SHP77 (cell line): ENCODE results near the gene RGS1.
A peak's percentile ranks its signal among the peaks of the same experiment; 100 is the strongest.

ENCODE experiments used
- DNase-seq, 2 experiments: peaks; one replicate each; lab custom pipeline; 2025; lab: John Stamatoyannopoulos, UW

The RGS1 gene

DNA sequence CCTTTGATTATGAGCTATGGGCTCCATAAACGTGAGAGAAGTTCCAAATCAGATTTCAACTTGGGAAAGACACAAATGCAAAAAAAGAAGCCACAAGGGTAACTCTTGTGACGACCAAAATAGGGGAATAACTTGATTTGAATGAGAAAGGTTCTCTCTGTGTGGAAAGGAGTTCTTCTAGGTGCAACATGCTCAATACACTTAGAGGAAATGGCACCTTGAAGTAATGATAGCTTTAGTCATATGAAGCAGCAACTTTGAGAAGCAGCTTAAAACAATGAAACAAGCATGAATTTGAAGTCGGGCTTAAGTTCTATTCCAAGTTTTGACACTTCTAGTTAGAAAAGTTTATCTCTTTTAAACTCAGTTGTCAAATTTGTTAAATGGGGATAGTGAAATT lies 21.8 kb upstream of the RGS1 start:
- DNase-seq, result no peak

DNA sequence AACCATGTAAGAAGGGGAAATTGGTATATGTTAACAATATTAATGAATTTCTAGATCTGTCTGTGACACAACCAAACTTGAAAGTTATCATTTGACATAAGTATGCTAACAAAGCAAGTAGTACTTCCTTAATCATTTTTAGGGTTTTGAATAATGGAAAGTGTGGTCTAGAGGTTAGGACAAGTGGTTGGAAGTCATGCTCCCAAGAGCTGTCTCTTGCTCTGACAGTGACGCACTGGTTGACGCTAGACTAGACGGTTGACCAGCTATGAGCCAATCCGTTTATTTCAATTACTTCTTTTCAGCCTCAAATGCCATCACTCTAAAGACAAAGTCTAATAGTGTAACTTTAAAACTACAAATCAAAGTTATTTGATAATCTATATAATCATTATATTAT lies 20.7 kb upstream of the RGS1 start:
- no peak for DNase-seq

DNA sequence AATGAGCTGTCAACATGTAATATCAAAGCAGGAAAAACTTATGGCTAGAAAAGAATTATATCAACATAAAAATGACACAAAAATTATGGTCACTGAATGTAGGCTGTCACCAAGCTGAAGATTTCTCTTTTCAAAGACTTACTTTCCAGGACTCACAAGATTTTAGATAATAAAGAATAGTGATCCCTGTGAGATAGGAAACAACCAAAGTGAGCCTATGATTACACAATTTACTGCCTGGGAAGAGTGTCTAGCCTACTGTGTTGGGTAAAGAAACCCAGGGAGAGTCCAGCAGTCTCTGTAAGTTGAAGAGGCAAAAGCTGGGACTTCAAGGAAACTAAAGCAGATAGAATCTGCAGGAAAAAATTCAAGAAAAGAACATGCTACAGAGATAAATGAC lies 20.2 kb upstream of the RGS1 start:
- DNase-seq, result no peak

DNA sequence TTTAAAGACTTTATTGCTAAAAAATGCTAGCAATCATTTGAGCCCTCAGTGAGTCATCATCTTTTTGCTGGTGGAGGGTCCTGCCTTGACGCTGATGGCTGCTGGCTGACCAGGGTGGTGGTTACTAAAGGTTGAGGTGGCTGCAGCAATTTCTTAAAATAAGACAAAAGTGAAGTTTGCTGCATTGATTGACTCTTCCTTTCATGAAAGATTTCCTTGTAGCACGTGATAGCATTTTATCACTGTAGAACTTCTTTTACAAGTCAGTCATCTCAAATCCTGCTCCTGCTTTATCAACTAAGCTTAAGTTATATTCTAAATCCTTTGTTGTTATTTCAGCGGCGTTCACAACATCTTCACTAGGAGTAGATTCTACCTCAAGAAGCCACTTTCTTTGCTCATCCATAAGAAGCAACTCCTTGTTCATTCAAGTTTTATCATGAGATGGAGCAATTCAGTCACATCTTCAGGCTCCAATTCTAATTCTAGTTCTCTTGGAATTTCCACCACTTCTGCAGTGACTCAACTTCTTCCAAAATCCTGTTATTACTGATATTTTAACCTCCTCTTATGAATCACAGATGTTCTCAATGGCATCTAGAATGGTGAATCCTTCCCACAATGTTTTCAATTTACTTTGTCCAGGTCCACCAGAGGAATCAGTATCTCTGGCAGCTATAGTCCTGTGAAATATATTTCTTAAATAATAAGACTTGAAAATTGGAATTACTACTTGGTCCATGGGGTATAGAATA lies 17.6 kb upstream of the RGS1 start:
- DNase-seq, result no peak

DNA sequence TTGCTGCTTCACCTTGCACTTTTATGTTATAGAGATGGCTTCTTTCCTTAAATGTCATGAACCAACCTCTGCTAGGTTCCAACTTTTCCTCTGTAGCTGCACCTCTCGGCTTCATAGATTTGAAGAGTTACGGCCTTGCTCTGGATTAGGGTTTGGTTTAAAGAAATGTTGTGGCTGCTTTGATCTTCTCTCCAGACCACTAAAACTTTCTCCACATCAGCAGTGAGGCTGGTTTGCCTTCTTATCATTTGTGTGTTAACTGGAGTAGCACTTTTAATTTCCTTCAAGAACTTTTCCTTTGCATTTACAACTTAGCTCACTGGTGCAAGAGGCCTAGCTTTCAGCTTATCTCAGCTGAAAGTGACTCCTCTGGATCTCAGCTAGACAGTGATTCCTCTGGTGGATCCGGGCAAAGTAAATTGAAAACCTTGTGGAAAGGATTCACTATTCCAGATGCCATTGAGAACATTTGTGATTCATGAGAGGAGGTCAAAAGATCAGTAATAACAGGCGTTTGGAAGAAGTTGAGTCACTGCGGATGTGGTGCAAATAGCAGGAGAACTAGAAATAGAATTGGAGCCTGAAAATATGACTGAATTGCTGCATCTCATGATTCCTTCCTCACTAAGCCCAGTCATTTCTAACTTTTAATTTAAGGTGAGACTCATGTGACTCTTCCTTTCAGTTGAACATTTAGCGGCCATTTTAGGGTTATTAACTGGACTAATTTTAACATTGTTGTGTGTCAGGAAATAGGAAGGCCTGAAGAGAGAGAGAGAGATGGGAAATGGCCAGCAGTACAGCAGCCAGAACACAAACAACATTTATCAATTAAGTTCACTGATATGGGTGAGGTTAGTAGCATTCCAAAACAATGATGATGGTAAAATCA lies 16.2 kb upstream of the RGS1 start:
- no peak for DNase-seq

DNA sequence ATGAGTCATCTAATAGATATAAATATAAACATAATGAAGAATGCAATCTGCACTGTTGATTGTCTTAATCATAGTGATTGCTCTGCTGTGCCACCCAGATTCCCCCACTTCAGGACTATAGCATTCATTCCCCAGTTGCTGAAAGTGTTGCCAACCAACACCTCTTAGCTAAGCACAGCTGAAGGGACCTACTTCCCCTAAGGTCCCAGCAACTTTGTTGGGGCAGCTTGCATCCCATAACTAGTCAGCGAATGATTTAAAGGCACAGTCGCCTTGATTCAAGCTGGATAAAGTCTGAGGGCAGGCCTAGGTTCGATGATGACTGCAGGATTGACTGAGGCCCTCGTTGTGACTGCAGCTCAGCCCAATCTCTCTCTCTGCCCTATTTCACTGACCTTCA lies 14.3 kb upstream of the RGS1 start:
- no peak for DNase-seq

- DNase-seq, result no peak
Measured at GRCh38 chr1:192563129-192563528, 12.4 kb upstream of the RGS1 start.

DNA sequence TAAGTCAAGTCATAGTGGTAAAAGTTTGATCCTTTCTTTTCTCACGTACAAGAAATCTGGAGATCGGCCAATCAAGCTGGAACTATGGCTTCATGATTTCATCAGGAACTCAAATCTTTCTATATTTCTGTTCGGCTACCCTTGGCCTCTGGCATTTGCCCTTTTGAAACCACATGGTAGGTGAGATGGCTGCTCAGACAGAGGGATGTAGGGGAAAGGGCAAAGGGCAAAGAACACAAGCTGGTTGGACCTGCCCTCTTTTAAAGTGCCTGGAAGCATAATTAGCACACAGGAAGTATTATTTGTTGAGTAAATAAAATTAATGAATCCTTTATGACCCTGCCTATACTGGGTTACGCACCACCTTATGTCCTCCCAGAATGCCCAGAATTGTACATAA lies 11.5 kb upstream of the RGS1 start:
- DNase-seq, result no peak

DNA sequence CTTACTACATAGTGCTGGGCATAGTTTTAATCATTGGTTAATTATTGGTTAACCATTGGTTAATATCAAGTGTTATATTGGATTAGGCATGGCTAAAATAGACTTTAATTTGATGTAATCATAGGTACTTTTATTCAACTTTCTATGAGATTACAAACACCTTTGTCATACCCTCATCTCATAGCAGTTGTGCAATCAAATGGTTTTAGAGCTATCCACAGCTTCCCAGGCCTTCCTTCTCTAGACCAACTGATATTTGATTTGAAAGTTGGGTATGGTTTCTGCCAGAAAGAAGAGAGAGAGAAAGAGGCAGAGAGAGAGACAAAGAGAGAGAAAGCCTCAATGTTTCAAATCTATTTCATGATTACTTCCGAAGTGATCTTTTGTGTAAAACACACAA lies 9.6 kb upstream of the RGS1 start:
- no peak for DNase-seq

DNA sequence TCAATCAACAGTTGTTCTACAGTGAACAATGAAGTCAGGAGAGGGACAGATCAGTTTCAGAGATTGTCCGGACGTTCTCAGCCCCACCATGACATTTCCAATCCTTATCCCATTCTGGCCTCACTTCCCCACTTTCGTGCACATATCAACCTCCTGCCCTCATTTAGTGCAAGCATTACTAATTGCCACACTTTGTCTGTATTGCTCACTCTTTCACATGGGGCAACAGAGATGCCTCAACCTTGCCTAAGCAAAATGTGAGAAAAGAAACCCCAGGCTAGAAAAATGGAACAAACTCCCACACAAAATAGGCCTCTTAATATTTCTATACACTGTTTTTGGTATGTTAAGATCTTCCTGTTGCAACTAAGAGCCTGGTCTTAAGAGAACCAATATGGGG lies 8.9 kb upstream of the RGS1 start:
- no peak for DNase-seq

GRCh38 chr1:192568063-192568462 lies 7.5 kb upstream of the RGS1 start:
- DNase-seq, result no peak

- DNase-seq, result no peak
Measured at GRCh38 chr1:192571668-192572067, 3.9 kb upstream of the RGS1 start.

- peak; percentile 53 to 55 for DNase-seq
Measured at GRCh38 chr1:192573499-192573898, 2.1 kb upstream of the RGS1 start.

DNA sequence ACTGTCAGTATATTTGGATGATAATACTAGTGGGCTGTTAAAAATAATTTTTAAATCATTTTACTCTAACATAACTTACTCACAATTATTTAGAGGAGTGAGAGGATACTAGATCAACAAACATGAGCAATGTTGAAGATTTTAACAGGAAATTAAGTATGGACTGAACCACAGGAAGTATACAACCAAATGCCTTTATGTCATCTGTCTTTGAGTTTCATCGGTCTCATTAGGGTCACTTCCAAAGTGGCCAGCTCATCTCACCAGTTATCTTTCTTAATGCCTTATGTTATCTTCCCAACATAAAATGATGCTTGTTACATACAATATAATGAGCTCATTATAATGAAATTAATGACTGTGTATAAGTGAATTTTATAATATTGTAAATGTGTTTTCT lies 1.5 kb upstream of the RGS1 start:
- DNase-seq, result no peak

DNA sequence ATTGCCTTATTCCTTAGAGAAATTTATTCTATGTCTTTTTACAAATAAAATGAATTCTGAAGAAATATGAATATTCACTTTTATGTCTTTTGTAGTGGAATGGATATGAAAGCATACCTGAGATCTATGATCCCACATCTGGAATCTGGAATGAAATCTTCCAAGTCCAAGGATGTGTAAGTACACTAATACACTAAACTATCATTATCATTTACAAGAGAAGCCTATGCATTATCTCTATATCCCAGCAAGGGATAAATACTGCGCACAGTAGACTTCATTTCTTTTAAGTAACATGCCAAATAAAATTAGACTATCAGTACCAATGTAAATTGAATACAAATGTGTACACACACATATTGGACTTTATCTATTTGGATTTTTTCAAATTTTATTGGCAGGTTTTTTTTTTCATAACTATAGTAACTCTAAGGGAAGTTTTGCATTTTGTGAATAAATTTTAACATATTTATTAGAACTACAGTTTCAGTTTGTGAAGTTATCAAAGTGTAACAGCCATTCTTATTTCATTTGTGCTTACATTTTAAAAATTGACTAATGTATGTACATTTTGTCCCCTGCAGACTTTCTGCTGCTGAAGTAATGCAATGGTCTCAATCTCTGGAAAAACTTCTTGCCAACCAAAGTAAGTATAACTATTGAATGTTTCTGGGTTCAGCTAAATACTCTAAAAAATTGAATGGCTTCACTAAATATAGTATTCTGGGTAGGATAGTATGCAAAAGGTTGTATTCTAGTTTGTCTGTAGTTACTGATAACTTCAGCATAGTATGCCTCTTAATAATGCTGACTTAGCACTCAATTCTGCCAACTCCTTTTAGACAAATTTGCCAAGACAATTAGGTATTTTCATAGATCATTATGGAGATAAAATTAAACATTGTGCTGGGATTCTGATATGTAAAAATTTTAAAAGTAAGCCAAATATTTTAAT lies 894 bp downstream of the RGS1 start:
- DNase-seq, result no peak

DNA sequence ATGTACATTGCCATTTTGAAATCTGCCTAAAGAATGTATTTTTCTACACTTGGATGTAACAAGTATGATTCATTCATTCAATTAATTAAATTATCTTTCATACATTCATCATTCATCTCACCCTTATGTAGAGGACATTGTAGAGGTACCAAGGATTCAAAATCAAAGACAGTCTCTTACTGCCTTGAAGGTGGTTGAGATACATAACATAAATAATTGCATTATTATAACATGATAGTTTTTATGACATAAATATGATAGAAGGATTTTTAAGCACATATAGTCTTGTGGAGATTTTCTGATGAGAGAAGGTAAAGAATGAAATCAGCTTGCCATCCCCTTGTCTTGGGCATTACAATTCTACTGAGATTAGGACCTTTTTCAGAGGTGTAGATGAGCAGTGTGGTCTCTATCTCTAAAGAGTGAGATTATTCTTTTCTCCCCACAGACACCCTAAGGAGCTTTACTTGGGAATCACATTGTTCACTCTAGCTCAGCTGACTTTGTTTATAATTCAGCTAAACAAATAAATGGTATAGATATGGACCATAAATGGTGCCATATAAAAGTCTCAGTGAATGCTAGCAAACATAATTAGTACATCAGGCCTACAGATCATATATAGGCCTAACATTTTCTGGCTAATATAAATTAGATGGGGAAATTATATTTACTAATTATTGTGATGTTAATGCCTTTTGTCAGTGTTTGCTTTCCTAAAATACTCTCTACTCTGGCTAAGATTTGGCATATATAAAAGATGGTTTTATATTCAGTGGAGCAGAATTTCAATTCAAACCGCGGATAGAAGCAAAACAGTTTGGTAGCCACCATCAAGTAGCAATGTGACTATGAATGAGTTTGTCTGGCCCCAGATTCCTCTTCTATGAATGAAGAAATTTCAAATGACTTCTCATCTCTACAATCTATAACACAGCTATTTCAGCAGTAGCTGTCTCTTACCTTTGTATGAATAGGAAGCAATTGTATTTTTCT lies 1.9 kb downstream of the RGS1 start:
- DNase-seq, result no peak

GRCh38 chr1:192578144-192578909 lies 2.8 kb downstream of the RGS1 start:
- DNase-seq, result no peak

DNA sequence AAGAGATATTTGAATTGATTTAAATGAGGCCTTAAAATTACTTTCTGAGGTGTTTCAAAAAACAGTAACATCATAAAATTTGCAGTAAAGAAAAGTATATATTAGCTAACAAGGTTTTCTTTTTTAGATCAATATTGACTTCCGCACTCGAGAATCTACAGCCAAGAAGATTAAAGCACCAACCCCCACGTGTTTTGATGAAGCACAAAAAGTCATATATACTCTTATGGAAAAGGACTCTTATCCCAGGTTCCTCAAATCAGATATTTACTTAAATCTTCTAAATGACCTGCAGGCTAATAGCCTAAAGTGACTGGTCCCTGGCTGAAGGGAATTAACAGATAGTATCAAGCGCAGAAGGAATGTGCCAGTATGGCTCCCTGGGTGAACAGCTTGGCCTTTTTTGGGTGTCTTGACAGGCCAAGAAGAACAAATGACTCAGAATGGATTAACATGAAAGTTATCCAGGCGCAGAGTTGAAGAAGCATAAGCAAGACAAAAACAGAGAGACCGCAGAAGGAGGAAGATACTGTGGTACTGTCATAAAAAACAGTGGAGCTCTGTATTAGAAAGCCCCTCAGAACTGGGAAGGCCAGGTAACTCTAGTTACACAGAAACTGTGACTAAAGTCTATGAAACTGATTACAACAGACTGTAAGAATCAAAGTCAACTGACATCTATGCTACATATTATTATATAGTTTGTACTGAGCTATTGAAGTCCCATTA lies 3.6 kb downstream of the RGS1 start:
- DNase-seq, result no peak

GRCh38 chr1:192580351-192580962 lies 4.9 kb downstream of the RGS1 start:
- DNase-seq, result peak; percentile 2 to 13
